Measurements from ENCODE around the gene DACT2.
"Not testable (repeated sequence)": the region's sequence is repeated elsewhere in the genome, so short reads cannot be mapped to it uniquely, and the experiment has no call there.

The DACT2 gene

DNA sequence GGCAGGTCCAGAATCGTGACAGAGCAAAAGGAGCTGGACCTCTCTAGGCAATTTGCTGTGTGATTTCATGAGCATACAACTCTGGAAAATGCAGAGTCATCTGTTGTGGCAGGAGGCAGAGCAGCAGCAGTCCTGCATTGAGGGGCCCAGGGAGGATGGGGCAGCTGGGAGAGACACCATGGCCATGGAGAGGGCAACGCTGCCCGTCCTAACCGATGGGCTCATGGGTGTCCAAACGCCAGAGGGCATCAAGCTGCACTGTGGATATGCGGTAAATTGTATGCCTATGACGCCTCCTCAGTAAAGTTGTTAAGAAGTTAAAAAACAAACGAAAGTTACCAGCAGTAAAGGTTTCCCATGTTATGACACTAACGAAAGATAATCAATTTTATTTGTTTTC is 42.2 kb upstream of the DACT2 start:
- Histone ChIP-seq H3K9ac (ENCODE audit: low read length) (no peak overlapping the region), H3K4me1 (ENCODE audit: control insufficient read depth, low read depth, low read length) (no peaks in the 10 kb centered on the region)

DNA sequence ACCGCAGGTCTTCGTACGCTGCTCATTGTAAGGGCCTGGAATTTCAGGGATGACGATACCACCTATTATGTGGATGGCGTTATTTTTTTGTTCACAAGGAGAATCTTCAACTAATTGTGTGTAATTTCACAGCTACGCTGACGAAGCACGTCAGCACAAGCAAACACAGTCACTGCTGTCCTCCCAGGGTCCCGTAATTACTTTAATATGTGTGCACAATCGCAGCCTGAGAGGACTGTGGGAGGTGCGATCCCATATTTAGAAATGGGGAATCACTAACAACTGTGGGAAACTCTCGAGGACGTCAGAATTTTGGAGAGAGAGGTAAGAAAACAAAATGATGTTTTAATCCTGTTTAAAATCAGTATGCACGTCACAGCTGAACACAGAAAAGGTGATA is 40.2 kb upstream of the DACT2 start:
- no peak overlapping the region for H3K27ac ChIP-seq (ENCODE audit: low read length)
- H3K9me3 ChIP-seq (ENCODE audit: control insufficient read depth, low read depth, low read length) = no peaks in the 10 kb centered on the region
- H3K36me3 ChIP-seq (ENCODE audit: control insufficient read depth, low read depth, low read length) = no peaks in the 10 kb centered on the region
- no peak overlapping the region for H3K9ac ChIP-seq (ENCODE audit: low read length)
- H3K4me3 ChIP-seq (ENCODE audit: low read length) = no peak overlapping the region
- H3K27me3 ChIP-seq (ENCODE audit: control insufficient read depth, insufficient read depth, low read length) = no peaks in the 10 kb centered on the region
- no peaks in the 10 kb centered on the region for H3K4me1 ChIP-seq (ENCODE audit: control insufficient read depth, low read depth, low read length)

More for the DNA sequence above, 42.2 kb upstream of the DACT2 start:
- H3K36me3 ChIP-seq (ENCODE audit: control insufficient read depth, low read depth, low read length) = no peaks in the 10 kb centered on the region
- H3K9me3 ChIP-seq (ENCODE audit: control insufficient read depth, low read depth, low read length) = no peaks in the 10 kb centered on the region
- no peaks in the 10 kb centered on the region for H3K27me3 ChIP-seq (ENCODE audit: control insufficient read depth, insufficient read depth, low read length)
- no peak overlapping the region for H3K27ac ChIP-seq (ENCODE audit: low read length)
- no peak overlapping the region for H3K4me3 ChIP-seq (ENCODE audit: low read length)

DNA sequence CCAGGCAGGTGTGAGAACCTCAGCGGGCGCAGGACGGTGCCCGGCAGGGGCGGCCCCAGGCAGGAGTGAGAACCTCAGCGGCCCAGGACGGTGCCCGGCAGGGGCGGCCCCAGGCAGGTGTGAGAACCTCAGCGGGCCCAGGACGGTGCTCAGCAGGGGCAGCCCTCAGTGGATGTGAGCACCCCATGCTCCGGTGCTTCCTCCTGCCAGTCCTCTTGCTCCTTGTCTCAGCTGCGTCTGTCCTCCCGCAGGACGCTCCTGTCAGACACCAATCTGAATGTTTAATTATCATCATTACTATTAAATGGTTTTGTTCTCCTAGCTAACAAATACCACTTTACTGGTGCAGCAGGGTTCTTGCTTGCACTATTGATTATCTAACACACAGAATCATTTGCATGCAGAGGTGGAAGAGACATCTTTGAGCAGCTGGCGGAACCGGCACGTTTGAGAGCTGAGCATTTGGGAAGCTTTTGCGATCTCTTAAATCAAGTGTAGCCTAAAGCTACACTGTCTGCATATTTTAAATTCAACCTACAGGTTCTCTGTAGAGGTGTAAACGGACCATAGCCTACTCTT is 39.4 kb upstream of the DACT2 start:
- no peak overlapping the region for H3K9ac ChIP-seq (ENCODE audit: low read length)

GRCh38 chr6:168356872-168357271 is 37.3 kb upstream of the DACT2 start:
- not testable (repeated sequence) for H3K4me1 ChIP-seq (ENCODE audit: control insufficient read depth, low read depth, low read length); H3K9ac ChIP-seq (ENCODE audit: low read length); H3K27me3 ChIP-seq (ENCODE audit: control insufficient read depth, insufficient read depth, low read length); H3K4me3 ChIP-seq (ENCODE audit: low read length); H3K9me3 ChIP-seq (ENCODE audit: control insufficient read depth, low read depth, low read length); H3K36me3 ChIP-seq (ENCODE audit: control insufficient read depth, low read depth, low read length); H3K27ac ChIP-seq (ENCODE audit: low read length)

More for the DNA sequence above, 39.4 kb upstream of the DACT2 start:
- Histone ChIP-seq H3K27me3 (ENCODE audit: control insufficient read depth, insufficient read depth, low read length) (no peaks in the 10 kb centered on the region), H3K27ac (ENCODE audit: low read length) (no peak overlapping the region), H3K4me1 (ENCODE audit: control insufficient read depth, low read depth, low read length) (no peaks in the 10 kb centered on the region), H3K36me3 (ENCODE audit: control insufficient read depth, low read depth, low read length) (no peaks in the 10 kb centered on the region), H3K4me3 (ENCODE audit: low read length) (no peak overlapping the region), H3K9me3 (ENCODE audit: control insufficient read depth, low read depth, low read length) (no peaks in the 10 kb centered on the region)

DNA sequence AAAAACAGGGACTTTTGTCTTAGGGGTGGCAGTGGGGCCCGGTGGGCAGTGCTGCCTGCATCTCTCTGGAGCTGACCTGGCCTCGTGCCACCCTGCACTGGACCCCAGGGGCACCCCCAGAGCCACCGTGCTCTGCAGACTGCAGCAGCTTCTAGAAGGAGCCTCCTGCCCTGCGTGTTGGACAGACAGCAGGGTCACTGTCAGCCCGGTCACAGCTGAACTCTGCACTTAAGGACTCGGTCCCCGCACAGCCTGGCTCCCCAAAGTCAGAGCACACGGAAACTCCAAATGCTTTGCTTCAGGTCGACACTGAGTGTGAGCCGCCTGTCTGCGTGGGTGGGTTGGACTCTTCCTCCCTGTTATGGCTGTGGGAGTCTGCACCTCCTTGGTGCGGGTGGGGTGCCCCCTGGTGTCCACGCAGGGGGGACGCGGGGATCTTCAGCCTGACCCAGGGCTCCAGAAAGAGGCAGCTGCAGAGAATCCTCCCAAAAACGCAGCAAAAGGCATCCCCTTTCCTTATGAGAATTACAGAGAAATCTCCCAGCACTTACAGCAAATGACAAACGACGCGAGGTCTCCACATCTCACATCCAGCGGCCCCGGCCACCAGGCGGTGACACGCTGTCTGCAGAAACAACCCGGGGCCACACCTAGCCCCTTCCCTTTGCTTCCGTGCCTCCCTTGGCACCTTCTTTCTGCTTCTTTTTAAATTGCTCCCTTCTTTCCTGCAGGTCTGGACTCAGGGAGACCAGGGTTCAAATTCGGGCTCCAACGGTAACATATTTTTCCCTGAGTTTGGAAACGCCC is 36.3 kb upstream of the DACT2 start:
- H3K4me3 ChIP-seq (ENCODE audit: low read length) = no peak overlapping the region
- no peaks in the 10 kb centered on the region for H3K4me1 ChIP-seq (ENCODE audit: control insufficient read depth, low read depth, low read length)
- H3K27ac ChIP-seq (ENCODE audit: low read length) = no peak overlapping the region
- no peaks in the 10 kb centered on the region for H3K9me3 ChIP-seq (ENCODE audit: control insufficient read depth, low read depth, low read length)
- H3K27me3 ChIP-seq (ENCODE audit: control insufficient read depth, insufficient read depth, low read length) = no peaks in the 10 kb centered on the region
- H3K36me3 ChIP-seq (ENCODE audit: control insufficient read depth, low read depth, low read length) = no peaks in the 10 kb centered on the region
- H3K9ac ChIP-seq (ENCODE audit: low read length) = no peak overlapping the region

GRCh38 chr6:168354338-168354737 is 34.8 kb upstream of the DACT2 start:
- Histone ChIP-seq H3K4me1 (ENCODE audit: control insufficient read depth, low read depth, low read length) (no peaks in the 10 kb centered on the region), H3K9me3 (ENCODE audit: control insufficient read depth, low read depth, low read length) (no peaks in the 10 kb centered on the region), H3K36me3 (ENCODE audit: control insufficient read depth, low read depth, low read length) (no peaks in the 10 kb centered on the region), H3K27me3 (ENCODE audit: control insufficient read depth, insufficient read depth, low read length) (no peaks in the 10 kb centered on the region), H3K9ac (ENCODE audit: low read length) (no peak overlapping the region), H3K4me3 (ENCODE audit: low read length) (no peak overlapping the region), H3K27ac (ENCODE audit: low read length) (no peak overlapping the region)

DNA sequence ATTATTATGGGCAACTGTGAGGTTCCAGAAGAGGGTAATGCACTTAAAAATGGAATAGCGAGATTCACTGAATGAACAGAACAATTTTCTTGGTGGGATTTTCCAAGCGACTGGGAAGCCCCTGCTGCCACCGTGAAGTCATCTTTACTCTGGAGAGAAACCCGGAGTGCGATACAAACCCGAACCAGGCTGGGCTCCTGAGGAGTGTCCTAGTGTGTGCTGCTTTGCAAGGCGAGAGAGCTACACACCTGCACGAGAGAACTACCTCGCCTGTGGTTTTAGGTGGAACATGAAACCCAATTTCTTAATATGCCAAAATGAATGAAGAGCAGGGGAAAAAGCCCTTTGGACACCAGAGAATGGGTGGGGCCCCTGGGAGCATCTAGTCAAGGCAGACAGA is 33.5 kb upstream of the DACT2 start:
- Histone ChIP-seq H3K27me3 (ENCODE audit: control insufficient read depth, insufficient read depth, low read length) (no peaks in the 10 kb centered on the region), H3K4me1 (ENCODE audit: control insufficient read depth, low read depth, low read length) (no peaks in the 10 kb centered on the region), H3K36me3 (ENCODE audit: control insufficient read depth, low read depth, low read length) (no peaks in the 10 kb centered on the region), H3K4me3 (ENCODE audit: low read length) (no peak overlapping the region), H3K9ac (ENCODE audit: low read length) (no peak overlapping the region), H3K27ac (ENCODE audit: low read length) (no peak overlapping the region), H3K9me3 (ENCODE audit: control insufficient read depth, low read depth, low read length) (no peaks in the 10 kb centered on the region)

DNA sequence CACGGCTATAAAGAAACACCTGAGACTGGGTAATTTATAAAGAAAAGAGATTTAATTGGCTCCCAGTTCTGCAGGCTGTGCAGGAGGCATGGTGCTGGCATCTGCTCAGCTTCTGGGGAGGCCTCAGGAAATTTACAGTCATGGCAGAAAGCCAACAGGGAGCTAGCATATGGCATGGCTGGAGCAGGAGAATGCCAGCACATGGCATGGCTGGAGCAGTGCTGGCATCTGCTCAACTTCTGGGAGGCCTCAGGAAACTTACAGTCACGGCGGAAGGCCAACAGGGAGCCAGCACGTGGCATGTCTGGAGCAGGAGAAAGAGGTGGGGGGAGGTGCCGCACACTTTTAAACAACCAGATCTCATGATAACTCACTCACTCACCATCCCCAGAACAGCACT is 32.5 kb upstream of the DACT2 start:
- Histone ChIP-seq H3K9ac (ENCODE audit: low read length) (no peak overlapping the region), H3K27ac (ENCODE audit: low read length) (no peak overlapping the region), H3K36me3 (ENCODE audit: control insufficient read depth, low read depth, low read length) (no peaks in the 10 kb centered on the region), H3K9me3 (ENCODE audit: control insufficient read depth, low read depth, low read length) (no peaks in the 10 kb centered on the region), H3K4me3 (ENCODE audit: low read length) (no peak overlapping the region), H3K27me3 (ENCODE audit: control insufficient read depth, insufficient read depth, low read length) (no peaks in the 10 kb centered on the region), H3K4me1 (ENCODE audit: control insufficient read depth, low read depth, low read length) (no peaks in the 10 kb centered on the region)

DNA sequence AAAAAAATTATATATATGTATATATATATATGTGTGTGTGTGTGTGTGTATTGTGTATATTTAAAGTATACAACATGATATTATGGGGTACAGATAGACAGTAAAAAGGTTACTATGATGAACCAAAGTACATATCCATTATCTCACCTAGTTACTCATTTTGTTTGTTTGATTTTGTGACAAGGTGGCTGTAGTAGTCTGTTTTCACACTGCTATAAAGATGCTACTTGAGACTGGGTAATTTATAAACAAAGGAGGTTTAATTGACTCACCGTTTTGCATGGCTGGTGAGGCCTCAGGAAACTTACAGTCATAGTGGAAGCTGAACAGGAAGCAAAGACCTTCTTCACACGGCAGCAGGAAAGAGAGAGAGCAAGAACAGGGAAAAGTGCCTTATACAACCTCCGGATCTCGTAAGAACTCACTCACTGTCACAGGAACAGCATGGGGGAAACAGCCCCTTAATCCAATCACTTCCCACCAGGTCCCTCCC is 30.2 kb upstream of the DACT2 start:
- Histone ChIP-seq H3K4me3 (ENCODE audit: low read length) (no peak overlapping the region), H3K9me3 (ENCODE audit: control insufficient read depth, low read depth, low read length) (no peaks in the 10 kb centered on the region), H3K9ac (ENCODE audit: low read length) (no peak overlapping the region), H3K36me3 (ENCODE audit: control insufficient read depth, low read depth, low read length) (no peaks in the 10 kb centered on the region), H3K27me3 (ENCODE audit: control insufficient read depth, insufficient read depth, low read length) (no peaks in the 10 kb centered on the region), H3K4me1 (ENCODE audit: control insufficient read depth, low read depth, low read length) (no peaks in the 10 kb centered on the region), H3K27ac (ENCODE audit: low read length) (no peak overlapping the region)

DNA sequence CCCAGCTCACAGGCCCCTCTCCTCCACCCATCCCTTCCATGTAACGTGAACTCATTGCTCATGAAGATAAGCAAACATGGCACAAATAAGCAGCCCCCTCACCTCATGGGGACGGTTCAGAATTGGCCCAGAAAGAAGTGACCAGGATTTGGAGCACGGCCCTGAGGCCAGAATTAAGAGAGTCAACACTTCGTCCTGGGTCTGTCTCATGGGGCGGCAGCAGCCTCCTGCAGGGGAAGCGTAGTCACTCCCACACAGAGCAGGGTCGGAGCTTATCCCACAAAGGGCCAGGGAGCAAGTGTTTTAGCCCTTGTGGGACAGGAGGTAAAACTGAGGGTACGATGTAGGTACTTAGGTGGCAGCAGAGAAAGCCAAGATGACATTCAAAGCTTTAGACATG is 28.6 kb upstream of the DACT2 start:
- no peaks in the 10 kb centered on the region for H3K27me3 ChIP-seq (ENCODE audit: control insufficient read depth, insufficient read depth, low read length)
- H3K27ac ChIP-seq (ENCODE audit: low read length) = no peak overlapping the region
- no peaks in the 10 kb centered on the region for H3K4me1 ChIP-seq (ENCODE audit: control insufficient read depth, low read depth, low read length)
- no peak overlapping the region for H3K9ac ChIP-seq (ENCODE audit: low read length)
- no peaks in the 10 kb centered on the region for H3K36me3 ChIP-seq (ENCODE audit: control insufficient read depth, low read depth, low read length)
- no peaks in the 10 kb centered on the region for H3K9me3 ChIP-seq (ENCODE audit: control insufficient read depth, low read depth, low read length)
- H3K4me3 ChIP-seq (ENCODE audit: low read length) = no peak overlapping the region

GRCh38 chr6:168347615-168348014 is 28.0 kb upstream of the DACT2 start:
- Histone ChIP-seq H3K9ac (ENCODE audit: low read length) (no peak overlapping the region), H3K4me1 (ENCODE audit: control insufficient read depth, low read depth, low read length) (no peaks in the 10 kb centered on the region), H3K36me3 (ENCODE audit: control insufficient read depth, low read depth, low read length) (no peaks in the 10 kb centered on the region), H3K4me3 (ENCODE audit: low read length) (no peak overlapping the region), H3K9me3 (ENCODE audit: control insufficient read depth, low read depth, low read length) (no peaks in the 10 kb centered on the region), H3K27ac (ENCODE audit: low read length) (no peak overlapping the region), H3K27me3 (ENCODE audit: control insufficient read depth, insufficient read depth, low read length) (no peaks in the 10 kb centered on the region)

DNA sequence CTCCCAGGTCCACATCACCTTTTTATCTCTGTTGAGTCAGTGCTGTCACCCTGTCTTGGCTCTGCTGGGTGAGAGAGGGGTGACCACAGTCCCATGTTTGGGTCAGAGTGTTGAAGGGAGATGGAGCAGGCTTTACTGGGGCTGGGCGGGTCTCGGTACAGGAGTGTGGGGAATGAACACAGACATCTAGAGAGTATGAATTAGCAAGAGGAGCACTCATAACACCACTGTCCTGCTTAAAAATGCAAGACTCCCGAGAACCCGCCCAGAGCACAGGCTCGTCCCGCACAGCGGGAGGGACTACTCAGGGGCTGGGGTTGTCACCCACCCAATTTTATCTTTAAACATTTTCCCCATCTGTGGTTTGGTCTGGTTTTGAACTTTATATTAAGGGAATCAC is 27.5 kb upstream of the DACT2 start:
- Histone ChIP-seq H3K27me3 (ENCODE audit: control insufficient read depth, insufficient read depth, low read length) (no peaks in the 10 kb centered on the region), H3K4me3 (ENCODE audit: low read length) (no peak overlapping the region), H3K27ac (ENCODE audit: low read length) (no peak overlapping the region), H3K36me3 (ENCODE audit: control insufficient read depth, low read depth, low read length) (no peaks in the 10 kb centered on the region), H3K4me1 (ENCODE audit: control insufficient read depth, low read depth, low read length) (no peaks in the 10 kb centered on the region), H3K9ac (ENCODE audit: low read length) (no peak overlapping the region), H3K9me3 (ENCODE audit: control insufficient read depth, low read depth, low read length) (no peaks in the 10 kb centered on the region)

All from iPS-18a (cell line).